ENCODE measurements around the gene TLE3.

DNA sequence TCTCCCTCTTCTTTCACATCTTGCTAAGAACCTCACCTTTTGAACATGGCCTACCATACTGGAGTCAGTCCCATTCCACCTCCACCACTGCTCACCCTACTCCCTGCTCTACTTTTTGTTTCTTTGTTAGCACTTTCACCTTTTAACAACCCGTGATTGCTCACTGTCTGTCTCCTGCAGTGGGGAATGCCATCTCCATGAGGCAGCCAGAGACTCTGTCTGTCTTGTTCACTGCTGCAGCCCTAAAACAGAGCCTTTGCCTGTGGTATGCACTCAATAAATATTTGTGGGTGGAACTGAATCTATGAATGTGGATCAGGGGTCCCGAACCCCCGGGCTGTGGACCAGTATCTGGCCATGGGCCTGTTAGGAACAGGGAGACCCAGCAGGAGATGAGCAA lies 16.5 kb upstream of the TLE3 start:
- TF ChIP-seq, protein P1, sequence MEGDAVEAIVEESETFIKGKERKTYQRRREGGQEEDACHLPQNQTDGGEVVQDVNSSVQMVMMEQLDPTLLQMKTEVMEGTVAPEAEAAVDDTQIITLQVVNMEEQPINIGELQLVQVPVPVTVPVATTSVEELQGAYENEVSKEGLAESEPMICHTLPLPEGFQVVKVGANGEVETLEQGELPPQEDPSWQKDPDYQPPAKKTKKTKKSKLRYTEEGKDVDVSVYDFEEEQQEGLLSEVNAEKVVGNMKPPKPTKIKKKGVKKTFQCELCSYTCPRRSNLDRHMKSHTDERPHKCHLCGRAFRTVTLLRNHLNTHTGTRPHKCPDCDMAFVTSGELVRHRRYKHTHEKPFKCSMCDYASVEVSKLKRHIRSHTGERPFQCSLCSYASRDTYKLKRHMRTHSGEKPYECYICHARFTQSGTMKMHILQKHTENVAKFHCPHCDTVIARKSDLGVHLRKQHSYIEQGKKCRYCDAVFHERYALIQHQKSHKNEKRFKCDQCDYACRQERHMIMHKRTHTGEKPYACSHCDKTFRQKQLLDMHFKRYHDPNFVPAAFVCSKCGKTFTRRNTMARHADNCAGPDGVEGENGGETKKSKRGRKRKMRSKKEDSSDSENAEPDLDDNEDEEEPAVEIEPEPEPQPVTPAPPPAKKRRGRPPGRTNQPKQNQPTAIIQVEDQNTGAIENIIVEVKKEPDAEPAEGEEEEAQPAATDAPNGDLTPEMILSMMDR (IDR thresholded peaks at IDR 0.05; ENCODE audit: insufficient read depth, low read length, poor library complexity, severe bottlenecking), result no peak
- TF ChIP-seq EZH2phosphoT487 (conservative IDR thresholded peaks at IDR 0.05; ENCODE audit: low read length), result no peak
